Heart left ventricle (tissue), 16 donors: ENCODE measurements around the gene NKAIN2. TPM values are rescaled to one million over a fixed set of nuclear protein-coding genes. Genes with fewer than 3 reads are reported as not detected.
"Not testable (repeated sequence)": the region's sequence is repeated elsewhere in the genome, so short reads cannot be mapped to it uniquely, and the experiment has no call there.

Source experiments
- ATAC-seq, 4 donors: fragments of 200-7000 bp; cut with Tn5 transposase; one replicate each; pipeline ENCODE4 v1.9.1; 2020 to 2022; ENCODE audit warnings: moderate library complexity in 4 of 4, mild to moderate bottlenecking in 3 of 4, moderate number of reproducible peaks in 1 of 4
- DNase-seq, 5 donors: peaks; one replicate each; pipeline ENCODE4 v3.0.0-alpha.2; 2020
- H3K27ac ChIP-seq, 12 donors: fragments of 200-600 bp; sonication (generic) in 4 of 12; one replicate each; pipeline versions ENCODE4 v1.5.0 to v1.8.0; 2016 to 2022; ENCODE audit warnings: mild to moderate bottlenecking in 2 of 12
- H3K27me3 ChIP-seq, 9 donors: fragments of 200-600 bp; sonication (generic) in 2 of 9; one replicate each; pipeline versions ENCODE4 v1.5.1 to v1.8.0; 2016 to 2022; ENCODE audit warnings: mild to moderate bottlenecking in 3 of 9
- H3K36me3 ChIP-seq, 9 donors: fragments of 200-600 bp; sonication (generic) in 2 of 9; one replicate each; pipeline versions ENCODE4 v1.5.0 to v1.8.0; 2018 to 2022; ENCODE audit warnings: mild to moderate bottlenecking in 2 of 9
- H3K4me1 ChIP-seq, 12 donors: fragments of 200-600 bp; sonication (generic) in 4 of 12; one replicate each; pipeline versions ENCODE4 v1.5.0 to v1.8.0; 2016 to 2022; ENCODE audit warnings: mild to moderate bottlenecking in 3 of 12
- H3K4me3 ChIP-seq, 12 donors: fragments of 200-600 bp; sonication (generic) in 4 of 12; one replicate each; pipeline versions ENCODE4 v1.5.0 to v1.8.0; 2017 to 2022; ENCODE audit warnings: mild to moderate bottlenecking in 9 of 12, moderate library complexity in 4 of 12
- H3K9me3 ChIP-seq, 12 donors: fragments of 200-600 bp; sonication (generic) in 4 of 12; one replicate each; pipeline versions ENCODE4 v1.5.0 to v1.8.0; 2016 to 2022; ENCODE audit warnings: mild to moderate bottlenecking in 1 of 12
- POLR2A ChIP-seq, 2 donors: fragments of 450-650 bp; IDR thresholded peaks; one replicate each; pipeline ENCODE4 v1.6.1; 2017; ENCODE audit warnings: antibody characterized with exemption in 2 of 2, mild to moderate bottlenecking in 2 of 2, moderate library complexity in 2 of 2
- WGBS, 4 donors: extraction: QIAGEN DNeasy Blood & Tissue Kit in 2 of 4; methylation state at CpG; one replicate each; pipeline versions ENCODE4 v1.1.5 to v1.1.7; 2013 to 2018; 5-methylcytosine and 5-hydroxymethylcytosine counted together
- intact Hi-C, 10 donors: fragments of 100-400 bp; cut with DNase I; formaldehyde crosslinking; loops; one replicate each; pipeline versions ENCODE4 v1.11.1 to v1.14.2; 2022
- polyA plus RNA-seq, 2 donors: library from polyadenylated mRNA; stranded (reverse); fragments of 200-250 nt; gene quantifications; one replicate each; pipeline ENCODE4 v1.2.3, GENCODE V29; 2013
- total RNA-seq, 9 donors: library from RNA; depleted of rRNA in 2 of 9; stranded (reverse); fragments of >200 nt in 2 of 9; fragmentation: NEBNext Ultra II Directional in 3 of 9; extraction: Animal tissue kit (Norgen Biotek cat#: 25700) in 3 of 9; gene quantifications; one replicate each; pipeline versions ENCODE4 v1.1.0 to v1.2.4, GENCODE V29; 2016 to 2023
- TF ChIP-seq, protein P1 (sequence below), 12 donors: fragments of 200-600 bp; sonication (generic) in 4 of 12; IDR thresholded peaks; one replicate each; pipeline versions ENCODE4 v1.5.0 to v1.8.0; 2018 to 2022; ENCODE audit warnings: antibody characterized with exemption in 12 of 12, mild to moderate bottlenecking in 5 of 12
- donor health status: ischemic (EF 13 %, LVEDD 7.1; RV severe dilation, severe dysfunction).
- donor health status: healthy with polysubstance abuse.
- donor health status: DM: no; HTN: yes; CAD: no.
- donor health status: DM: no; HTN: no; CAD: no.
- donor health status: ischemic (EF 25% LVEDD 6.9; RV normal size, moderate dysfunction).
- donor health status: ischemic (EF 25% LVEDD 5.7; RV mildly dilated, moderate dysfunction).
- donor health status: healthy.
- donor health status: DM: yes; HTN: yes; CAD: no.
- donor health status: ischemic (EF 35%, LVEDD 5.7; RV mildly dilated, moderate dysfunction).
- donor health status: nonischemic (EF 11% LVEDD 7.7; RV severe dilation, severe dysfunction).
- donor health status: DM: yes; HTN: yes; CAD: no.
- donor health status: PGD.
- donor health status: ischemic (EF 29% LVEDD 5.4; RV normal size, mild dysfunction).
- donor health status: nonischemic (EF 23%, LVEDD 6.1; RV moderate dilation, normal function).

NKAIN2 gene
- total and polyA plus RNA-seq, 11 donors, result 0.19 to 0.83 (median 0.33) TPM; not detected in 2

DNA sequence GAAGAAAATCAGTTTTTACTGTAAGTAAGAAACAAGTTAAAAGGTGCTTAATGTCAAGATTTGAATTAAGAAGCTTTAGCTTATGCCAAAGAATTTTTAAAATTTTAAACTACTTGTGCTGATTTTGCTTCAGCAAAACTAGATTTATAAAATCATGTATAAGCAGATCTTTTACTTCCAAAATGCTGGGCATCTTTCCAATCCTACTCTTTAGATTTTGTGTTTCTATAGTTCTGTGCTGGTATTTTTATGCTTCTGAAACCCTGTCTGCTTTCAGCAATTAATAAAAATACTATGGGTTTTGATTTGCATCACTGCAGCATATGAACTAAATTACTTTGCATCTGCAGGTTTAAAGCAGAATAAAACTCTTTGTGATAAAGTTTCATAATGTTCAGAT is 920.0 kb downstream of the NKAIN2 start:
- no peak overlapping the region for H3K4me3 ChIP-seq
- no peak for DNase-seq

DNA sequence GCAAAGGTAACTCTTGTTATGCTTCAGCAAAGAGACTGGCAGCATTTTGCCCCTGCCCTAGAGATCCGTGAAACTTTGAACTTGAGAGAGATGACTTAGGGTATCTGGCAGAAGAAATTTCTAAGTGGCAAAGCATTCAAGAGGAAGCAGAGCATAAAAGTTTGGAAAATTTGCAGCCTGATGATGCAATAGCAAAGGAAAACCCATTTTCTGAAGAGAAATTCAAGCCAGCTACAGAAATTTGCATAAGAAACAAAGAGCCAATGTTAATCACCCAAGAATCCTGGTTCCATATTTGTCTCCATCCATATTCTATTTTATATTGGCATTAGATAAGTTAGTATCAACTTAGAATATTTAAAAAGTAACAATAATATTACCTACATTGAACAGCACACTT is 934.1 kb downstream of the NKAIN2 start:
- 85 to 94% (median 87%) methylated on average over 1 of the region's 1 CpG for WGBS, 4 donors

More for the DNA sequence above, 920.0 kb downstream of the NKAIN2 start:
- Histone ChIP-seq H3K4me1 (no peaks in the 10 kb centered on the region), H3K36me3 (no peaks in the 10 kb centered on the region), H3K9me3 (no peaks in the 10 kb centered on the region), H3K27ac (no peak overlapping the region), H3K27me3 (no peaks in the 10 kb centered on the region)
- intact Hi-C loops, result no loop called here
- ATAC-seq, result no peak
- TF ChIP-seq, protein P1, sequence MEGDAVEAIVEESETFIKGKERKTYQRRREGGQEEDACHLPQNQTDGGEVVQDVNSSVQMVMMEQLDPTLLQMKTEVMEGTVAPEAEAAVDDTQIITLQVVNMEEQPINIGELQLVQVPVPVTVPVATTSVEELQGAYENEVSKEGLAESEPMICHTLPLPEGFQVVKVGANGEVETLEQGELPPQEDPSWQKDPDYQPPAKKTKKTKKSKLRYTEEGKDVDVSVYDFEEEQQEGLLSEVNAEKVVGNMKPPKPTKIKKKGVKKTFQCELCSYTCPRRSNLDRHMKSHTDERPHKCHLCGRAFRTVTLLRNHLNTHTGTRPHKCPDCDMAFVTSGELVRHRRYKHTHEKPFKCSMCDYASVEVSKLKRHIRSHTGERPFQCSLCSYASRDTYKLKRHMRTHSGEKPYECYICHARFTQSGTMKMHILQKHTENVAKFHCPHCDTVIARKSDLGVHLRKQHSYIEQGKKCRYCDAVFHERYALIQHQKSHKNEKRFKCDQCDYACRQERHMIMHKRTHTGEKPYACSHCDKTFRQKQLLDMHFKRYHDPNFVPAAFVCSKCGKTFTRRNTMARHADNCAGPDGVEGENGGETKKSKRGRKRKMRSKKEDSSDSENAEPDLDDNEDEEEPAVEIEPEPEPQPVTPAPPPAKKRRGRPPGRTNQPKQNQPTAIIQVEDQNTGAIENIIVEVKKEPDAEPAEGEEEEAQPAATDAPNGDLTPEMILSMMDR (IDR thresholded peaks at IDR 0.05), result no peak
- no peak for TF ChIP-seq POLR2A (IDR thresholded peaks at IDR 0.05)

DNA sequence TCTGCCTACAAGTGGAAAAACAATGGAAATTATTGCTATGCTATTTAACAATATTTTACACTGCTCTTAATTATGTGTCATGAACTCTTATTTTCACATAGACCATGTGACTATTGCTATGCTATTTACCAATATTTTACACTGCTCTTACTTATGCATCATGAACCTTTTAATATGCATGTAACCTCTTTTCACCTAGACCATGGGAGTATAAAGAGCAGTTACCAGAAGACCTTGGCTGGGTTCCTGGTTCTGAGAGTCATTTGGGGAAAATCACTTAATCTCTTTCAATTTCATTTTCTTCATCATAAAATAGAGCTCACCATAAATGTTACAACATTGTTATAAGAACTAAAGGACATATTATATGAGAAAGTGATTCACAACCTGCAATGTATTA is 934.8 kb downstream of the NKAIN2 start:
- DNase-seq (no peak), ATAC-seq (no peak)
- Histone ChIP-seq H3K27ac (no peak overlapping the region), H3K4me1 (no peaks in the 10 kb centered on the region), H3K9me3 (peaks cover 0 to 12% (median 0%) of the 10 kb centered on the region in 12 donors), H3K27me3 (no peaks in the 10 kb centered on the region), H3K4me3 (no peak overlapping the region), H3K36me3 (no peaks in the 10 kb centered on the region)
- intact Hi-C loops, result no loop called here
- no peak for TF ChIP-seq POLR2A (IDR thresholded peaks at IDR 0.05)
- TF ChIP-seq, protein P1 (IDR thresholded peaks at IDR 0.05), result no peak

More for the DNA sequence above, 934.1 kb downstream of the NKAIN2 start:
- H3K4me1 ChIP-seq, ATAC-seq, H3K36me3 ChIP-seq, DNase-seq, intact Hi-C loops, H3K27ac ChIP-seq, H3K27me3 ChIP-seq, H3K4me3 ChIP-seq: not testable (repeated sequence)
- peaks cover 0 to 18% (median 3%) of the 10 kb centered on the region in 12 donors for H3K9me3 ChIP-seq

DNA sequence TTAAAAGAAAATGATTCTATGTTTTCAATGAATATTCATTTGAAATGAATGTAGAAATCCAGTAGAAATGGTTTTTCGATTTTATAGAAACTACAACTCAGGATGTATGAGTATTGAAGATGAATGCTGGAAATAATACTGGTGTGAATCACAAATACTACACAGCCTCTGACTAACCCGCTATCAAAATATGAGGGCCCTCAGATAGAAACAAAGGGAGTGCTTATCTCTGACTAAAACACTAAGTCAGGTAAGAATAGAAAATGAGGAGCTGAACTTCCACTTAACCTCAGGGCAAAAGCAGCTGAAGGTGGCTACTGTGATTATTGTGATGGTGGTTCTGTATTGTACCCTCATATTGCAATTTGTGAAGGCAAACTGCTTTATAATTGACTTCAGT is 937.7 kb downstream of the NKAIN2 start:
- H3K27ac ChIP-seq, result no peak overlapping the region
- 84 to 93% (median 88%) methylated on average over 2 of the region's 2 CpGs for WGBS, 4 donors
- ATAC-seq, result no peak

DNA sequence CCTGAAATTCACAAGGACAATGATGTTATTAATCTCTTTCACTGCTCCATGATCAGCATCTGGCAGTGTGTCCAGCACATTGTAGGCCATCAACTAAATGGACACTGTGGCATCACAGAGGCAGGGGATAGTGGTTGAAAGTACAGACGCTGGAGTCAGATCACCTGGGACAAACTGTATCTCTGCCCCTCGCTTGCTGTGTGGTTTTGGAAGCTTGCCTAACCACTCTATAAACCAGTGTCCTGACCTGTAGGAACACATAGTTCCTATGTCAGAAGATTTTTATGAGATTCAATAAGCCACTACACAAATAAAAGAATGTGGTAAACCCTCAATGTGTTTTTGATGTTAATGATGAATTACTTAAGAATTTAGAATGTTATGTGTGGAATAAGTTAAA is 939.3 kb downstream of the NKAIN2 start:
- no peaks in the 10 kb centered on the region for H3K36me3 ChIP-seq
- H3K4me1 ChIP-seq, result peaks cover 0 to 4% (median 0%) of the 10 kb centered on the region in 12 donors
- H3K4me3 ChIP-seq, result no peak overlapping the region
- no peak for TF ChIP-seq POLR2A (IDR thresholded peaks at IDR 0.05)
- TF ChIP-seq, protein P1 (IDR thresholded peaks at IDR 0.05), result no peak
- 74 to 80% (median 77%) methylated on average over 2 of the region's 2 CpGs for WGBS, 4 donors
- ATAC-seq, result no peak
- H3K9me3 ChIP-seq, result no peaks in the 10 kb centered on the region
- H3K27me3 ChIP-seq, result no peaks in the 10 kb centered on the region
- DNase-seq, result no peak
- no peak overlapping the region for H3K27ac ChIP-seq
- intact Hi-C loops, result no loop called here

More for the DNA sequence above, 937.7 kb downstream of the NKAIN2 start:
- Histone ChIP-seq H3K36me3 (no peaks in the 10 kb centered on the region), H3K9me3 (no peaks in the 10 kb centered on the region), H3K4me1 (no peaks in the 10 kb centered on the region), H3K4me3 (no peak overlapping the region), H3K27me3 (no peaks in the 10 kb centered on the region)
- DNase-seq, result no peak
- intact Hi-C loops, result no loop called here
- TF ChIP-seq POLR2A (IDR thresholded peaks at IDR 0.05), result no peak
- TF ChIP-seq, protein P1 (IDR thresholded peaks at IDR 0.05), result no peak
